HG03432 (cell line): ENCODE data around the gene SBDS.
"Not testable (repeated sequence)": the region's sequence is repeated elsewhere in the genome, so short reads cannot be mapped to it uniquely, and the experiment has no call there.

ENCODE experiments used
- ATAC-seq: cut with Tn5 transposase; IDR thresholded peaks from one replicate; pipeline ENCODE4 v1.9.1; 2021; ENCODE audit warnings: mild to moderate bottlenecking, moderate library complexity; ENCODE audit not compliant: unreplicated experiment

Gene SBDS

GRCh38 chr7:66995050-66995776 lies at the start of gene SBDS:
Gene SBDS, minus strand, starts transcription at chr7:66995586. Its CDS starts 169 bp downstream, at chr7:66995417.
- peak; percentile 67 for ATAC-seq

GRCh38 chr7:67043559-67043930 lies 48.2 kb upstream of the SBDS start:
- not testable (repeated sequence) for ATAC-seq

- not testable (repeated sequence) for ATAC-seq
These were observed 47.6 kb upstream of the SBDS start for GRCh38 chr7:67042781-67043558.

- not testable (repeated sequence) for ATAC-seq
These were observed 45.4 kb upstream of the SBDS start for GRCh38 chr7:67040832-67041231.

GRCh38 chr7:67036432-67037395 lies 41.3 kb upstream of the SBDS start:
- not testable (repeated sequence) for ATAC-seq

GRCh38 chr7:67033251-67033650 lies 37.9 kb upstream of the SBDS start:
- no peak for ATAC-seq

GRCh38 chr7:67031685-67032084 lies 36.3 kb upstream of the SBDS start:
- ATAC-seq: not testable (repeated sequence)

- ATAC-seq: not testable (repeated sequence)
These were observed 30.1 kb upstream of the SBDS start for GRCh38 chr7:67025459-67025858.

GRCh38 chr7:67022511-67022910 lies 27.1 kb upstream of the SBDS start:
- no peak for ATAC-seq

- no peak for ATAC-seq
These were observed 25.9 kb upstream of the SBDS start for GRCh38 chr7:67021260-67021659.

- ATAC-seq: no peak
These were observed 24.4 kb upstream of the SBDS start for GRCh38 chr7:67019562-67020390.

- ATAC-seq: no peak
These were observed 23.6 kb upstream of the SBDS start for GRCh38 chr7:67018940-67019339.

GRCh38 chr7:67017971-67018370 lies 22.6 kb upstream of the SBDS start:
- not testable (repeated sequence) for ATAC-seq

GRCh38 chr7:67014076-67014622 lies 18.8 kb upstream of the SBDS start:
- ATAC-seq: not testable (repeated sequence)

- ATAC-seq: not testable (repeated sequence)
These were observed 14.3 kb upstream of the SBDS start for GRCh38 chr7:67009677-67010076.

- no peak for ATAC-seq
These were observed 12.9 kb upstream of the SBDS start for GRCh38 chr7:67008260-67008659.

- ATAC-seq: no peak
These were observed 11.6 kb upstream of the SBDS start for GRCh38 chr7:67006965-67007364.

GRCh38 chr7:67004145-67004544 lies 8.8 kb upstream of the SBDS start:
- ATAC-seq: not testable (repeated sequence)

GRCh38 chr7:67000601-67001258 lies 5.3 kb upstream of the SBDS start:
- not testable (repeated sequence) for ATAC-seq
